ENCODE results near the gene IRX1. TPM values are rescaled to one million over a fixed set of nuclear protein-coding genes. Genes with fewer than 3 reads are reported as not detected.

Gene IRX1
- total RNA-seq, 4 donors from 2014 or later = 0.95 to 0.97 TPM; not detected in 2

- Histone ChIP-seq H3K9me3 (no peaks in the 10 kb centered on the region), H3K36me3 (no peaks in the 10 kb centered on the region), H3K4me3 (peak overlapping the region in 2 of 4 donors; percentile 38 to 60), H3K27ac (peak overlapping the region in 1 of 4 donors; percentile 9), H3K4me1 (peaks cover 13 to 47% (median 18%) of the 10 kb centered on the region in 3 donors), H3K27me3 (peaks cover 15 to 100% (median 55%) of the 10 kb centered on the region in 4 donors)
- no CpG with 5 or more reads among the region's 63 CpGs for WGBS, 2 donors
- no peak for DNase-seq
- no peak for TF ChIP-seq POLR2A (IDR thresholded peaks at IDR 0.05)
- TF ChIP-seq CTCF (IDR thresholded peaks at IDR 0.05) = no peak
- intact Hi-C loops (cut with DNase I) = no loop called here
These were observed 711 bp downstream of the IRX1 start for GRCh38 chr5:3596261-3596825.

GRCh38 chr5:3596857-3597166 lies 1.2 kb downstream of the IRX1 start:
- peaks cover 13 to 44% (median 18%) of the 10 kb centered on the region in 3 donors for H3K4me1 ChIP-seq
- no peaks in the 10 kb centered on the region for H3K9me3 ChIP-seq
- H3K36me3 ChIP-seq = no peaks in the 10 kb centered on the region
- intact Hi-C loops (cut with DNase I) = no loop called here
- H3K27me3 ChIP-seq = peaks cover 12 to 100% (median 55%) of the 10 kb centered on the region in 4 donors
- no peak for DNase-seq
- WGBS, 2 donors = 35 to 43% methylated on average over 7 of the region's 7 CpGs
- H3K4me3 ChIP-seq = peak overlapping the region in 1 of 4 donors; percentile 60
- H3K27ac ChIP-seq = no peak overlapping the region
- TF ChIP-seq CTCF (IDR thresholded peaks at IDR 0.05) (no peak), POLR2A (IDR thresholded peaks at IDR 0.05) (no peak)

- intact Hi-C loops (cut with DNase I) = no loop called here
- 53 to 68% methylated on average over 25 of the region's 42 CpGs for WGBS, 2 donors
- Histone ChIP-seq H3K36me3 (no peaks in the 10 kb centered on the region), H3K27me3 (peaks cover 16 to 100% (median 58%) of the 10 kb centered on the region in 4 donors), H3K4me3 (peak overlapping the region in 1 of 4 donors; percentile 60), H3K9me3 (no peaks in the 10 kb centered on the region), H3K4me1 (peaks cover 17 to 47% (median 20%) of the 10 kb centered on the region in 3 donors), H3K27ac (no peak overlapping the region)
- no peak for TF ChIP-seq CTCF (IDR thresholded peaks at IDR 0.05)
- TF ChIP-seq POLR2A (IDR thresholded peaks at IDR 0.05) = no peak
- DNase-seq = no peak
These were observed 1.8 kb downstream of the IRX1 start for GRCh38 chr5:3597167-3598007.

- Histone ChIP-seq H3K4me1 (peaks cover 18 to 54% (median 25%) of the 10 kb centered on the region in 3 donors), H3K27me3 (peaks cover 16 to 100% (median 57%) of the 10 kb centered on the region in 4 donors), H3K9me3 (no peaks in the 10 kb centered on the region), H3K4me3 (no peak overlapping the region), H3K36me3 (no peaks in the 10 kb centered on the region), H3K27ac (no peak overlapping the region)
- no peak for DNase-seq
- intact Hi-C loops (cut with DNase I) = no loop called here
- TF ChIP-seq POLR2A (IDR thresholded peaks at IDR 0.05) (no peak), CTCF (IDR thresholded peaks at IDR 0.05) (no peak)
- WGBS, 2 donors = 55 to 58% methylated on average over 8 of the region's 8 CpGs
These were observed 2.6 kb downstream of the IRX1 start for GRCh38 chr5:3598207-3598606.

- TF ChIP-seq POLR2A (IDR thresholded peaks at IDR 0.05) = no peak
- TF ChIP-seq CTCF (IDR thresholded peaks at IDR 0.05) = no peak
- Histone ChIP-seq H3K27ac (no peak overlapping the region), H3K27me3 (peaks cover 16 to 100% (median 54%) of the 10 kb centered on the region in 4 donors), H3K4me1 (peaks cover 18 to 54% (median 25%) of the 10 kb centered on the region in 3 donors), H3K9me3 (no peaks in the 10 kb centered on the region), H3K4me3 (peak overlapping the region in 1 of 4 donors; percentile 12), H3K36me3 (no peaks in the 10 kb centered on the region)
- 66 to 67% methylated on average over 10 to 12 of the region's 12 CpGs for WGBS, 2 donors
- intact Hi-C loops (cut with DNase I) = no loop called here
- no peak for DNase-seq
These were observed 3.2 kb downstream of the IRX1 start for GRCh38 chr5:3598769-3599211.

All from esophagus squamous epithelium (tissue), 5 donors.